ENCODE results near the gene GNAT2.

The GNAT2 gene

DNA sequence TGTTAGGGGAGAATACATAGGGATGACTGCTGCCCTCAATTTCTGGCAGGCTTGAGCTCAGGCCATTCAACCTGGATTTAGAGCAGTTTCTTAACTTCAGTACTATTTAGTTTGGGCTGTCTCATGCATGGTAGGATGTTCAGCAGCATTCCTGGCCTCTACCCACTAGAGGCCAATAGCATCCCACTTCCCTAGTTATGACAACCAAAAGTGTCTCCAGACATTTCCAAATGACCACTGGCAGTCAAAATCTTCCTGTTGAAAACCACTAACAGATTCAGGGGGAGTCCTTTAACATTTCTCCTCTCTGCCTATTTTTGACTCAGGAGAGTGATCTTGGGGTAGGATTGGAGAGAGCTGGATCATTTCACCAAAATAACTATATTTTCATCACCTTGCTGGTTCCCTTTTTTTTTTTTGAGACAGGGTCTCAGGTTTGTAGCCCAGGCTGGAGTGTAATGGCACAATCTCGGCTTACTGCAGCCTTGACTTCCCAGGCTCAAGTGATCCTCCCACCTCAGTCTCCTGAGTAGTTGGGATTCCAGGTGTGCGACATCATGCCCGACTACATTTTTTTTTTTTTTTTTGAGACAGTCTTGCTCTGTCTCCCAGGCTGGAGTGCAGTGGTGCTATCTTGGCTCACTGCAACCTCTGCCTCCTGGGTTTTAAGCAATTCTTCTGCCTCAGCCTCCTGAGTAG, 8.7 kb downstream of the GNAT2 start:
- peak; percentile 12 for DNase-seq (ENCODE audit: low spot score)

DNA sequence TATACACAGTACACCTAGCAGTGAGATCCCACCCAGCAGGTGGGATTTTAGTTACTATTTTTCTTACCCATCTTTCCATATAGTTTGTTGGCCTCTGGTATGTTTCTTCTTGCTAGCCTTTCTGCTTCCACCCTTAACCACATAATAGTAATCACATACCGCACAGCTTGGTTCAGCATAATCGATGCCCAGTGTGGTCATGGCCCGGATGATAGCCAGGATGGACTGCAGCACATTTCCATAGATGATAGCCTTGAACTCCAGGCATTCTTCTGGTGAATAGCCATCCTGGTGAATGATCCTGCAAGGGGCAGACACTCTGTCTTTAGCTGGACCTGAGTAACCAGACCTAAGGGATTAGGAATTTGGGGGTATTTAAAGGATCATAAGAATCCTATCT, 9.5 kb downstream of the GNAT2 start:
- no peak for DNase-seq (ENCODE audit: low spot score)

DNA sequence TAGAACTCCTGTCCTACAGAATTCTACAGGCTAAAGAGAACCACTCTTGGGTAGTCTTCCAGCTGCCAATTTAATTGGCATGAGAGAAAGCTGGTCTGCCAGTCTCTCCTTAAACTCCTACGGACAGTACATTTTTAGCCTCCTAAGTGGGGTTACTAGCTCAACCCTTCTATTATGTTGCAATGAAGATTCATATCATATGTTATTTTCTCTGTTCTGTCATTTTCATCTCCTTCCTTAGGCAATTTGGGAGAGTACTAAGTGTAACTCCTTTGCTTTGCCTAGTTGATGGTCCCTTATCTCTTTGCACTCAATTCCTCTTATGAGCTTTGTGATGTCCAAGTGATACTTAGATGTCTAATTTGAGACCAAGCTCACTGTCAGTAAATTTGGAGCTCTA, 14.0 kb downstream of the GNAT2 start:
- no peak for DNase-seq (ENCODE audit: low spot score)

DNA sequence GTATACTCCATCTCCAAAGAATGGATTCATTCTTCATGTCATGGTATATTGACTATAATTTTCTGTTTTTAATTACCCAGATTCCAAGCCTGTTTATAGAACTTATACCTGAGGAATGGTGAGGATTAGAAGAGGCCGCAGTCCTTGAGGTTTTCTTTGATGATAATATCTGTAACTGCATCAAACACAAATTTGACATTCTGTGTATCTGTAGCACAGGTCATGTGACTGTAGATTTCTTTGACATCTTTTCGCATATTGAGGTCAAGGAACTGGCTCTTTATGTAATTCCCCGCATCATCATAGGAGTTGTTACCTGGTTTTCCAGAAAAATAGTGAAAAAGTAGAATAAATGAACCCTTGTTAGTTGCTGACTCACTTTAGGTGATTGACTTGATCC, 16.2 kb downstream of the GNAT2 start:
- peak; percentile 11 for DNase-seq (ENCODE audit: low spot score)

DNA sequence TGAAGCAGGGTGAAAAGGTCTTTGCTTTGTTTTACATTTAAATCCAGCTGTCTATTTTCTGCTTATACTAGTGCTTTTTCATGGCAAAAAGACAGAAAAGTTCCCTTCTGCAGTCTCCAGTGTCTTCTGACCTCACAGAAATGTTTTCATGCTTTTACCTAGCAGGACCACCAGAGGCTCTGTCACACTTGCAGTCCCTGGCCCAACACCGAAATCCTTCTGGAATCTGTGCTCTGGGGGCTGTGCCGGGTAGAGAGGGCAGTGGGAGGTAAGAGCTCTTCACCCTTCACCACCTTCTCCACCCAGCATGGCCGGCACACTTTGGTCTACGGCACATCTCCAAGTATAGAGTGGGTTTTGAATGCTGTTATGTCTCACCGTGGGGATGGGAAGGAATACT, 20.8 kb downstream of the GNAT2 start:
- no peak for DNase-seq (ENCODE audit: low spot score)

DNA sequence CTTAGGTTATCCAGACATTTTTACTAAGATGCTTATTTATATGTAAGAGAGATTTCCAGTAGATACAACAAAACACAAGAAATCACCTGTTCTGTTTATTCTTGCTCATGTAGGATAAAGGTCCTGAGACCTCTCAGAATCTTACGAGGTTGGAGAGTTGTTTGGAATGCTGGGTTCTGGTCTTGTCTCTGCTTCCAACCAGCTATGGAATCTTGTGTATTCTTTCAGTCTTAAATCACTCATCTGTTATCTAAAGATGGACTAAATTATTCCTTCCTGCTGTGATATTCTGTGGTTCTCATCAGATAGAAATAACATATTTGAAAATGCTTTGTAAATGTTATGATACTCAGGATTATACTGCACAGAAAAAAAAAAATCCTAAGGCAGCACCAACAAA, 21.3 kb downstream of the GNAT2 start:
- no peak for DNase-seq (ENCODE audit: low spot score)

DNA sequence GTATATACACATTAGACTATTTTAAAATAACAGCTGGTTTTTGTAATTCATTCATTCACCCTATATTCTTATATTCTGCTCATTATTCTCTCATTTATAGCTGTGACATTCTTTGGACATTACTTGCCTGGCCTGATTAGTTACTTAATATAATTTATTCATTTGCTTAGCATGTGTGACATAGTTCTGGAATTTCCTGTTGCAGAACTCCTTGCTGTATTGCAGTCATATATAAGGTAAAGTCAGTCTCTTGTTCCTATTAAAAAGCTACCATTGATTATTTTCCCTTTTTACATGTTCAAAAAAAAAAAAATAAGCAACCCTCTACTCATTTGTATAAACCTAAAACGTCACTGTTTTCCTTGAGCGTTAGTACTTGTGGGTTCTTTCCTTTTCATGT, 23.9 kb downstream of the GNAT2 start:
- no peak for DNase-seq (ENCODE audit: low spot score)

DNA sequence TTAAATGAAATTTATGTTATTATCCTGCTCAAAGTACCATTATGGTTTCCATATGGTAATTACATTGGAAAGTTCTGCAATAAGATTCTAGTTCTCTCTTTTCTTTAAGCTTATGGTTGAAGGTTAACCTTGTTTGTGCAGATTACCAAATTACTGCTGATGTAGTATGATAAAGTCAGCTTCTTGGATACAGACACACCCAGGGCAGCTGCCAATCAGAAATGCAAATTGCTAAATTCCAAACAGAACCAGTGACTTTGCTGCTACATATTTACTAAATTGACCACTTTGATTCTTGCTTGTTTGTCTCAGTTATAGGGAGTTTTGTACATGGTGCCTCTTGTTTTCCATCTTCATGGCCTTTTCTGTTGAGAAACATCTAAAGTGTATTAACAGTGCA, 26.5 kb downstream of the GNAT2 start:
- DNase-seq (ENCODE audit: low spot score) = no peak

DNA sequence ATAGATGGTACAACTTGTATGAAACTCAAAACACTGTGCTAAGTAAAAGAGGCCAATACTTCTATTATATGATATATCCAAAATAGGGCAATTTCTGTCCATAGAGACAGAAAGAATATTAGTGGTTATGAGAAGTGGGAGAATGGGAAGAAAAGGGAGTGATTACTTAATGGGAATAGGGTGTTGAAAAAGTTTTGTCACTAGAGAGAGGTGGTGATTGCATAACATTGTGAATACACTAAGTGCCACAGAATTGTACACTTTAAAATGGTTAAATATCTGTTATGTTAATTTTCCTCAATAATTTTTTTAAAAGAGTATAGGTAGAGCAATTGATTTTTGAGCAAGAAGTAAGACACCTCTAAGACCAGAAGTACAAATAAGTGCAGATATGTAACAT, 29.7 kb downstream of the GNAT2 start:
- DNase-seq (ENCODE audit: low spot score) = no peak

DNA sequence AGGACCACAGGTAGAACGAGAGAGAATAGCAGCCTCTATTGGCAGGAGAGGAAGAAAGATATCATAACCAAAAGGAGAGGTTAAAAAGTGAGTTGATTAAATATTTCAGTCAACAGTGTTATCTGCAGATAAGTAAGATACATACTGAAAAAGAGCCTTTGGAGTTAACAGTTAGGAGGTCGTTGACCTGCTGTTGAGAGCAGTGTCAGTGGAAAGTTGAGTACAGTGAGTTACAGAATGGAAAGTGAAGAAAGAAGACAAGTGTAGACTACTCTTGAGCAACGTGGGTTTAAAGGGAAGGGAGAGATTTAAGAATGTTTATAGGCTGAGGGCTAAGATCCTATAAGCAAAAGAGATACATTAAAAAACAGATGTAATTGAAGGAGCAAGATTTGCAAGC, 30.2 kb downstream of the GNAT2 start:
- DNase-seq (ENCODE audit: low spot score) = no peak

DNA sequence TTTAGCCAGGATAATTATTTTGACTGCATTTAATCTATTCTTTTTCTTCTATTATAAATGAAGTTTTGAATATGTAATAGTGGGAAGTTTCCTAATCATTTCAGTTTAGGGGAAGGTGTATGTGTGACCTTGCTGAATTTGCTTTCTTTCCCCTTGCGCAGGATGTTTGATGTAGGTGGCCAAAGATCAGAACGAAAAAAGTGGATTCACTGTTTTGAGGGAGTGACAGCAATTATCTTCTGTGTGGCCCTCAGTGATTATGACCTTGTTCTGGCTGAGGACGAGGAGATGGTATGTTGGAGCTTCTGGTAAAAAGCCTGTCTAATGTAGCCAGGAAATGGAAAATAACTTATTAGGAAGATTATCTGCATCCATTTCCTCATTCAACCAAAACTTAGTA, 33.4 kb downstream of the GNAT2 start:
- DNase-seq (ENCODE audit: low spot score) = no peak

DNA sequence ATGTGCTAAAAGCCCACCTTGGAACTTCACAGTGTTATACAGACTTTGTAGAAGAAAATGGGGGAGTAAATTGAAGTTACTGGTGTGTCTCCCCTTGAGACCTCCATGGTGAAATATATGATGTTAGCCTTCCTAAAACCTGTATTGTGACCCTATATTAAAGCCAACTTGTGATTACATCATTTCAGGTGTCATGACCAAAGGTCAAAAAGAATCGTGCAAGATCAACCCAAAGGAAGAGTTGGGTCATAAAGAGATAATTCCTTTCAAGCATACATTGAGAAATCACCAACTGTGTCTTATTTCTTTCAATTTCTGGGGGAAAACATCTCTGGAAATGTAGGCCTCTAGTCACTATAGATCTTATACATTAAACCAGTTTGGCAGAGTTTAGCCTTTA, 34.6 kb downstream of the GNAT2 start:
- DNase-seq (ENCODE audit: low spot score) = no peak

DNA sequence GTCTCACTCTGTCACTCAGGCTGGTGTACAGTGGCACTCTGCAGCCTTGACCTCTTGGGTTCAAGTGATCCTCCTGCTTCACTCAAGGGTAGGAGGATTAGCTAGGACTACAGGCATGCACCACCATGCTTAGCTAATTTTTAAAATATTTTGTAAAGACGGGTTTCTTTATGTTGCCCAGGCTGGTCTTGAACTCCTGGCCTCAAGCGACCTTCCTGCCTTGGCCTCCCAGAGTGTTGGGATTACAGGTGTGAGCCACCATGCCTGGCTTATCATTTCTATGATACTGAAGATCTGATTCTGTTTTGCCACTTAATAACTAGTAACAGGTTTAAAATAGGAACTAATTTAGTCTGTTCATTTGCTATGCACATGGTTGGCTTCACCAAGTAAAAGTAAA, 37.4 kb downstream of the GNAT2 start:
- no peak for DNase-seq (ENCODE audit: low spot score)

DNA sequence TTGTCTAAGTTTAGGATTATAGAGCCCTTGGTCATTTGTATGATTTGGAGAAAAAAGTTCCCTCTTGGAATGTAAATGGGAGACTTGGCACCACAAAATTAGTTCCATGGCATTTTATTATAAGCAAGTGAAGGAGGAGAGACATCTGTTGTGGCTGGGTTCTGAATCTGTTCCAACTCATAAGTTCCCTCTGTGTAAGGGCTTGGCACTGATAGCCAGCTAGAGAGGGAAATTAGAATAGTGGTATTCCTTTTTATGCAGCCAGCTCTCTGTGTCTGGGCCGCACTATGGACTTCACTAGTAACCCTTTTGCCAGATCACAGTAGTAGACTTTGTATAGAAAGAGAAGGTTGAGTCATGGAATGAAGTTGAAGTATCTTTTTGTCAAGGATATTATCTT, 39.9 kb downstream of the GNAT2 start:
- DNase-seq (ENCODE audit: low spot score) = no peak

DNA sequence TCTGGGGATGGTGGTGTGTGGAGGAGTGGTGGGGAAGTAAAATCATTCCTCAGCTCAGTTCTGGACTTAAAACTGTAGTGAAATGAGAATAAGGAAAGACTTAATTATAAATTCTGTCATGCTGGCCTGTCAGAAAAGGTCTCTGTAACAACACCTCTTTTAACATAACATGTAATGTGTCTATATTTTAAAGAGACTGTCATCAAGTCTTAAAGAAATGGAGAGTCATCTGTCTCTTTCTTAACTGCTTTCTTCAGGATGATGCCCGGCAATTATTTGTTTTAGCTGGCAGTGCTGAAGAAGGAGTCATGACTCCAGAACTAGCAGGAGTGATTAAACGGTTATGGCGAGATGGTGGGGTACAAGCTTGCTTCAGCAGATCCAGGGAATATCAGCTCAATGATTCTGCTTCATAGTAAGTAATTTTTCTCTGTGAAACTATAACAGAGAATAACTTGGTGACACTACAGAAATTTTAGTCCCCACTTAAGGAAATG, 40.4 kb downstream of the GNAT2 start:
- no peak for DNase-seq (ENCODE audit: low spot score)

DNA sequence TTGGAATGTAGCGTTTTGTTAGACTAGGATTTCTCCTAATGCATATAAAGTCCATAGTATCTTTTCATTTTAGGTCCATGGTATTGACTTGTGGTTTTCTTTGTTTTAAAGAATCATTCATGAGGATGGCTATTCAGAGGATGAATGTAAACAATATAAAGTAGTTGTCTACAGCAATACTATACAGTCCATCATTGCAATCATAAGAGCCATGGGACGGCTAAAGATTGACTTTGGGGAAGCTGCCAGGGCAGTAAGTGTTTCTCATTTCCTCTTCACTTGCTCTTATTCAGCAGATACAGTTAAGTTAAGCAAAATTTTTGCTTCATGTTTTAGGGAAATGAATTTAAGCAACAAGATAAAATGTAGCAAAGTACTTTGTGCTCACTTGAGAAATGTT, 45.6 kb downstream of the GNAT2 start:
- no peak for DNase-seq (ENCODE audit: low spot score)

DNA sequence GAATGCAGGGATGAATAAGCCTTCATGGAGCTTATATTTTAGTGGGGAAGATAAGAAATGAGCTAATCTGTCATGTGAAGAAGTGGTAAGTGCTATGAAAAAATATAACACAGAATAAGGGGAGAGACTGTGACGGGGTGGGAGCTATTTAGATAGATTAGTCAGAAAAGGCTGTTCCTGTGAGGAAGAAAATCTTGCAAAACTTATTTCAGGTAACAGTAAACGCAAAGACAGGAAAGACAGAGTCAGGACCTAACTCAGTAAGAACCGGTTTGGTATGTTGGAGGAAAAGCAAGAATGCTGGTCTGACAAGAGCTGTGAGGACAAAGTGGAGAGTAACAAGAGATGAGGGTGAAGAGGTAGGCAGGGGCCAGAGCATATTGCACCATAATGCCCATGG, 49.0 kb downstream of the GNAT2 start:
- DNase-seq (ENCODE audit: low spot score) = no peak

DNA sequence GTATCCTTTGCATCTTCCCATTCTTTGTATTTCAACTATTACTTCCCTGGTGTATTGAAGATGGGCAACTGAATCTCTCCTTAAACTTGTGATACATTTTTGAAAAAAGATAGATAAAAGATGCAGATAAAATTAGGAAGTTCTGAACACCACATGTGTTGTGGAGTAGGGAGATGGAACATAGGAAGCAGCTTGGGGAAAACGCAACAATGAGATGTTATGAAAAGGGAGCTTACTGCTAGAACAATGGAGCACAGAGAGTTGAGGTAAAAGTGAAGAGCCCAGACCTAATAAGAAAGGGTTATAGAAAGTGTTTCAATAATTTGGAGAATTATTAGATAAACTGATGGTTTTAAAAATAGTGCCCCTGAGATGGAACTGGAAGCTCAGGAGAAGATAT, 50.1 kb downstream of the GNAT2 start:
- no peak for DNase-seq (ENCODE audit: low spot score)

DNA sequence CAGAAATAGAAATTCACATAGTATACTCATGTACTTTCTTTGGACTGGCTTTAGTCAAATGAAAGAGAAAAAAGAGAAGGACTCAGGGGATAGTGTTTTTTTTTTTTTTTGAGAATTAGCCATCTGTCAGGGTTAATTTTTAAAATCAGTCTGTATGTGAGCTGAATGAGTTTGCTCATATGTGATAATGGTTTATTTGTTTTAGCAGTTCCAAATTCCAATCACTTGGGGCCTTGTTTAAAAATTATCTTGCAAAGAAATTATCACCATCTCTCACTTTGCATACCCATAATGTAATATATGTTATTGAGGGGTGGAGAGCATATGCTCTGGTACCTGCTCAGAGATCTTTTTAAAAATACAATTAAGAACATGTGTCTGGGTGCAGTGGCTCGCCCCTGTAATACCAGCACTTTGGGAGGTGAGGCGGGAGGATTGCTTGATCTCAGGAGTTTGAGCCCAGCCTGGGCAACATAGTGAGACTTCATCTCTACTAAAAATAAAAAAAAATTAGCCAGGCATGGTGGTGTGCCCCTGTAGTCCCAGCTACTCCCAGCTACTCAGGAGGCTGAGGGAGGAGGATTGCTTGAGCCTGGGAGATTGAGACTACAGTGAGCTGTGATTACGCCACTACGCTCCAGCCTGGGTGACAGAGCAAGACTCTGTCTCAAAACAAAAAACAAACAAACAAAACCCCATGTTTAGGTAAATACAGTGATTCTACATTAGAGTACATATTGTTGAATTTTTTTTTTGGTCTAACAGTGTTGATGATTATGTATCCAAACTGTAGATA, 51.3 kb downstream of the GNAT2 start:
- no peak for DNase-seq (ENCODE audit: low spot score)

DNA sequence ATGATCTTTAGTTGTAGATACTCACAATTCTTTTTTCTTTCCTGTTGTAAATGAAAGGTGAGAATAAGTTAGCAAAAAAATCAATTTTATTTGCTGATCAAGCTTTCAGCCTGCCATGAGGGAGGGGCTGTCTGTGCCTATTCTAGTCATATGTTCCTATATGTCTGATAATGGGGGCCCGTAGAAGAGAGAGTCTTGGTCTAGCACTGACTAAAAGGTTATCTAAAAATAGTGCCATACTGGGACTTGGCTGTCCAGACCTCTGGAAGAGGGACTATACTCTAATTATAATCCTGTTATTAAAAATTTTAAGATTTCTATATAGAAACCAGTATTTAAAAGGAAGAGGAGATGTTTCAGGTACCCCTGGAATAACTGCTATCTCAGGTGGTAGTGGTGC, 52.4 kb downstream of the GNAT2 start:
- DNase-seq (ENCODE audit: low spot score) = no peak

DNA sequence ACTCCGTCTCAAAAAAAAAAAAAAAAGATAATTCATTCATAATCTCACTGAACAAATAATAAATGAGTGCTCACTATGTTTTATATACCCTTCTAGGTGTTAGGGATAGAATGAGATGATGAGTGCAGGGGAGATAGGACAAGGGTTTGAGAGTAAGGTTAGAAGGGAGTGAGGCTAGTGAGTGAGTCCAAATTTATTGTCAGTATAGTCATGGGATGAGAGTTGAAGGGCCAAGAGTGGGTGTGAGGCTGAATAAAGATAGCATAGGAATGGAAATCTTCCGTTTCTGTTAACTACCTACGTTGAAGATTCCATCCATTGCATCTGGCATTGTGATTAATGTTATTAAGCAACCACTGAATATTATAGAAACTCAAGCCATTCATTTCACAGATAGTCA, 54.2 kb downstream of the GNAT2 start:
- DNase-seq (ENCODE audit: low spot score) = no peak

DNA sequence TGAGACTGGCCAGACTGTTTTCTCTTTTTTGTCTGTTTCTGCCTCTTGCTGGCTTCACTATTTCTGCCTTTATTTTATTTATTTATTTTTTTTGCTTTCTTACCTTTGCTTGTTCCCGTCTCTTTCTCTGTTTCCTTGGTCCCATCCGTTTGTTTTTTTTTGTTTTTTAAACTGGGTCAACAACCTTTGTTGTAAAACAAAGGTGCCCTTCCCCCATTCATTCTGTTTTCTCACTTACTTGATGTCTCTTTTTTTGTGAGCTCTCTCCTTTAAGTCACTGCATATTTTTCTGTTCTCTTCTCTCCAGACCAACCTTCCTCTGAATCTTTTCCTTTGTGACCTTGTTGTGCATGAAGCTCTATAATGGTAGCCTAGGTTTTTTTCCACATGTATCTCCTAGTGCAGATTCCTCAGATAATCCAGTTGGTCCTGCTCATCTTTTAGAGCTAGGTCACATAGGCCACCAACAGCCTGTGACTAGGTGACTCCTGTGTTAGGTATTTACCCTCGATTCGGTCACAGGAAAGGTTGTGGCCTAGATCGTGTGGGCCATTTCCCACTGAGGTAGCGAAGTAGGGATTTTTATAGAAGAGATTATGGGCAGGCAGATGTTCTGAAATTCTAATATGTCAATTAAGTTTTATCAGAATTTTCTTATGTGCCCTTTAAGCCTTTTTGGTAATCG, 55.1 kb downstream of the GNAT2 start:
- no peak for DNase-seq (ENCODE audit: low spot score)

DNA sequence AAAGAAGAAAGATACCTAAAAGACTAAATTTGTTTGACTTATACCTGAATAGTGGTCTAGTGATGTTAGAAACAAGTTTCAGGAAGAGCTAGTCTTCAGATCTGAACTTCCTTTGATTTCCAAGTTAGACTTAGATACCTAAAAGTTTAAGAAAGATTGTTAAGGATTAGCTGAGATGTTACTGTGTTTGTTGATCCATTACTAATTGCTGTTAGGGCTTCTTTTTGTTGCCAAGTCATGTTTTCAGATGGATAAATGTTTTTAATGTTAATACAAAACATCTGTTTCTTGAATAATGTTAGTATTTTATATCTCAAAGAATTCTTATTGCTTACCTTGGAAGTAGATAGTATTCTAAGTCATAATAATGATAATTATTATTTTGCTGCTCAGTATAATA, 59.4 kb downstream of the GNAT2 start:
- DNase-seq (ENCODE audit: low spot score) = no peak

Measured in SW480 (cell line).